GOT3 (cell line): ENCODE data around the gene NXPE4.
"Not testable (repeated sequence)": the region's sequence is repeated elsewhere in the genome, so short reads cannot be mapped to it uniquely, and the experiment has no call there.

Experiments used
- DNase-seq: peaks from one replicate; lab custom pipeline; 2025; ENCODE audit warnings: mixed read lengths; lab: John Stamatoyannopoulos, UW

Gene NXPE4

DNA sequence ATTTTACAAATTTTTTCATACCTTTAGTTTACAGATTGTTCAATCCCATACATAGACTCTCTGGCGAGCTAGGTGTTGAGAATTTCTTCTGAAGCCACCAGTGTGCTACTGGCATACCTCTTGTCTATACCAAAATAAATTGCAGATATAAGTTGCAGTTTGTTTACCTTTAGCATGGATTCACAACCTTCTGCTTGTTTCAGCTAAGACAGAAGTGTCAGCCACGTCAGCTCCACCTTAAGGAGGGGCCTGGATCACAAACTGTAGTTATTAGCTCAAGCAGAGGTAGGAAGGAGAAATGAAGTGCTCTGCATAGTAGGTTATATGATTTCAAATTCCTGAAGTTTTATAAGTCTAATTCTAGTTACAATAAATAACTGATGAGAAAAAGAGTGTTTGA lies at the start of gene NXPE4:
Gene NXPE4, minus strand, starts transcription at position 216 of the 400 bp plus-strand sequence. CDS start 1,027 bp downstream, outside the sequence.
- no peak for DNase-seq

- not testable (repeated sequence) for DNase-seq
Measured at GRCh38 chr11:114639440-114639839, 43.9 kb upstream of the NXPE4 start.

DNA sequence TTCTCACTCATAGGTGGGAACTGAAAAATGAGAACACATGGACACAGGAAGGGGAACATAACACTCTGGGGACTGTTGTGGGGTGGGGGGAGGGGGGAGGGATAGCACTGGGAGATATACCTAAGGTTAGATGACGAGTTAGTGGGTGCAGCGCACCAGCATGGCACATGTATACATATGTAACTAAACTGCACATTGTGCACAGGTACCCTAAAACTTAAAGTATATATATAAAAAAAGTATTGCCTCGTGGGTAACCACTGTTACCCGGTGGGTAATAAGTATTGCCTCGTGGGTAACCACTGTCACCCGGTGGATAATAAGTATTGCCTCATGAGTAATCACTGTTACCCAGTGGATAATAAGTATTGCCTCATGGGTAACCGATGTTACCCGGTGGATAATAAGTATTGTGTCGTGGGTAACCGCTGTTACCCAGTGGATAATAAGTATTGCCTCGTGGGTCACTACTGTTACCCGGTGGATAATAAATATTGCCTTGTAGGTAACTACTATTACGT lies 35.9 kb upstream of the NXPE4 start:
- not testable (repeated sequence) for DNase-seq

DNA sequence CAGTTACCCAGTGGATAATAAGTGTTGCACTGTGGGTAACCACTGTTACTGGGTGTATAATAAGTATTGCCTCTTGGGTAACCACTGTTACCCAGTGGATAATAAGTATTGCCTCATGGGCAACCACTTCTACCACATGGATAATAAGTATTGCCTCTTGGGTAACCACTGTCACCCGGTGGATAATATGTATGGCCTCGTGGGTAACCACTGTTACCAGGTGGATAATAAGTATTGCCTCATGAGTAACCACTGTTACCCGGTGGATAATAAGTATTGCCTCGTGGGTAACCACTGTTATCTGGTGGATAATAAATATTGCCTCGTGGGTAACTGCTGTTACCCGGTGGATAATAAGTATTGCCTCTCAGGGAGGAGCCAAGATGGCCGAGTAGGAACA lies 29.7 kb upstream of the NXPE4 start:
- DNase-seq: no peak

DNA sequence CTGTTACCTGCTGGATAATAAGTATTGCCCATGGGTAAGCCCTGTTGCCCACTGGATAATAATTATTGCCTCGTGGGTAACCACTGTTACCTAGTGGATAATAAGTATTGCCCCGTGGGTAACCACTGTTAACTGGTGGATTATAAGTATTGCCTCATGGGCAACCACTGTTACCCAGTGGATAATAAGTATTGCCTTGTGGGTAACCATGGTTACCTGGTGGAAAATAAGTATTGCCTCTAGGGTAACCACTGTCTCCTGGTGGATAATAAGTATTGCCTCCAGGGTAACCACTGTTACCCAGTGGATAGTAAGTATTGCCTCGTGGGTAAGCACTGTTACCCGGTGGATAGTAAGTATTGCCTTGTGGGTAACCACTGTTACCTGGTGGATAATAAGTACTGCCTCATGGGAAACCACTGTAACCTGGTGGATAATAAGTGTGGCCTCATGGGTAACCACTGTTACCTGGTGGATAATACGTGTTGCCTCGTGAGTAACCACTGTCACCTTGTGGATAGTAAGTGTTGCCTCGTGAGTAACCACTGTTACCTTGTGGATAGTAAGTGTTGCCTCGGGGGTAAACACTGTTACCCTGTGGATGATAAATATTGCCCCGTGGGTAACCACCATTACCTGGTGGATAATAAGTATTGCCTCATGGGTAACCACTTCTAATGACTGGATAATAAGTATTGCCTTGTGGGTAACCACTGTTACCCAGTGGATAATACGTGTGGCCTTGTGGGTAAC lies 29.0 kb upstream of the NXPE4 start:
- no peak for DNase-seq

GRCh38 chr11:114623720-114624119 lies 28.1 kb upstream of the NXPE4 start:
- no peak for DNase-seq

GRCh38 chr11:114622858-114623257 lies 27.3 kb upstream of the NXPE4 start:
- no peak for DNase-seq

DNA sequence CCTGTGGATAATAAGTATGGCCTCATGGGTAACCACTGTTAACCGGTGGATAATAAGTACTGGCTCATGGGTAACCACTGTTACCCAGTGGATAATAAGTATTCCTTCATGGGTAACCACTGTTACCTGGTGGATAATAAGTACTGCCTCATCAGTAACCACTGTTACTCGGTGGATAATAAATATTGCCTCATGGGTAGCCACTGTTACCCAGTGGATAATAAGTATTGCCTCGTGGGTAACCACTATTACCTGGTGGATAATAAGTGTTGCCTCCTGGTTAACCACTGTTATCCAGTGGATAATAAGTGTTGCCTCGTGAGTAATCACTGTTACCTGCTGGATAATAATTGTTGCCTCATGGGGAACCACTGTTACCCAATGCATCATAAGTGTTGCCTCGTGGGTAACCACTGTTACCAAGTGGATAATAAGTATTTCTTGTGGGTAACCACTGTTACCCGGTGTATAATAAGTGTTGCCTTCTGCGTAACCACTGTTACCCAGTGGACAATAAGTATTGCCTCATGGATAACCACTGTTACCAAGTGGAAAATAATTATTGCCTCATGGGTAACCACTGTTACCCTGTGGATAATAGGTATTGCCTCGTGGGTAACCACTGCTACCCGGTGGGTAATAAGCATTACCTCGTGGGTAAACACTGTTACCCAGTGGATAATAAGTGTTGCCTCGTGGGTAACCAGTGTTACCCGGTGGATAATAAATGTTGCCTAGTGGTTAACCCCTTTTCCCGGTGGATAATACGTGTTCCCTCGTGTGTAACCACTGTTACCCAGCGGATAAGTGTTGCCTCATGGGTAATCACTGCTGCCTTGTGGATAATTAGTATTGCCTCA lies 26.6 kb upstream of the NXPE4 start:
- no peak for DNase-seq

DNA sequence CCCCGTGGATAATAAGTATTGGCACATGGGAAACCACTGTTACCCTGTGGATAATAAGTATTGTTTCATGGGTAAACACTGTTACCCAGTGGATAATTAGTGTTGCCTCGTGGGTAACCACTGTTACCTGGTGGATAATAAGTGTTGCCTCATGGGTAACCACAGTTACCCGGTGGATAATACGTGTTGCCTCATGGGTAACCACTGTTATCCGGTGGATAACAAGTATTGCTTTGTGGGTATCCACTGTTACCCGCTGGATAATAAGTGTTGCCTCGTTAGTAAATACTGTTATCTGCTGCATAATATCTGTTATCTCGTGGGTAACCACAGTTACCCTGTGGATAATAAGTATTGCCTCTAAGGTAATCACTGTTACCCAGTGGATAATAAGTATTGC lies 25.5 kb upstream of the NXPE4 start:
- no peak for DNase-seq

DNA sequence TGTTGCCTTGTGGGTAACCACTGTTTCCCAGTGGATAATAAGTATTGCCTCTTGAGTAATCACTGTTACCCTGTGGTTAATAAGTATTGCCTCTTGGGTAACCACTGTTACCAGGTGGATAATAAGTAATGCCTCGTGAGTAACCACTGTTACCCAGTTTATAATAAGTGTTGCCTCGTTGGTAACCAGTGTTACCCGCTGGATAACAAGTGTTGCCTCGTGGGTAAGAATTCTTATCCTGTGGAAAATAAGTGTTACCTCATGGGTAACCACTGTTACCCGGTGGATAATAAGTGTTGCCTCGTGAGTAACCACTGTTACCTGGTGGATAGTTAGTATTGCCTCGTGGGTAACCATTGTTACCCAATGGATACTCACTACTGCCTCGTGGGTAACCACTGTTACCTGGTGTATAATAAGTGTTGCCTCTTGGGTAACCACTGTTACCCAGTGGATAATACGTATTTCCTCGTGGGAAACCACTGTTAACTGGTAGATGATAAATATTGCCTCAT lies 24.1 kb upstream of the NXPE4 start:
- DNase-seq: no peak

- DNase-seq: no peak
Measured at GRCh38 chr11:114618139-114618538, 22.6 kb upstream of the NXPE4 start.

DNA sequence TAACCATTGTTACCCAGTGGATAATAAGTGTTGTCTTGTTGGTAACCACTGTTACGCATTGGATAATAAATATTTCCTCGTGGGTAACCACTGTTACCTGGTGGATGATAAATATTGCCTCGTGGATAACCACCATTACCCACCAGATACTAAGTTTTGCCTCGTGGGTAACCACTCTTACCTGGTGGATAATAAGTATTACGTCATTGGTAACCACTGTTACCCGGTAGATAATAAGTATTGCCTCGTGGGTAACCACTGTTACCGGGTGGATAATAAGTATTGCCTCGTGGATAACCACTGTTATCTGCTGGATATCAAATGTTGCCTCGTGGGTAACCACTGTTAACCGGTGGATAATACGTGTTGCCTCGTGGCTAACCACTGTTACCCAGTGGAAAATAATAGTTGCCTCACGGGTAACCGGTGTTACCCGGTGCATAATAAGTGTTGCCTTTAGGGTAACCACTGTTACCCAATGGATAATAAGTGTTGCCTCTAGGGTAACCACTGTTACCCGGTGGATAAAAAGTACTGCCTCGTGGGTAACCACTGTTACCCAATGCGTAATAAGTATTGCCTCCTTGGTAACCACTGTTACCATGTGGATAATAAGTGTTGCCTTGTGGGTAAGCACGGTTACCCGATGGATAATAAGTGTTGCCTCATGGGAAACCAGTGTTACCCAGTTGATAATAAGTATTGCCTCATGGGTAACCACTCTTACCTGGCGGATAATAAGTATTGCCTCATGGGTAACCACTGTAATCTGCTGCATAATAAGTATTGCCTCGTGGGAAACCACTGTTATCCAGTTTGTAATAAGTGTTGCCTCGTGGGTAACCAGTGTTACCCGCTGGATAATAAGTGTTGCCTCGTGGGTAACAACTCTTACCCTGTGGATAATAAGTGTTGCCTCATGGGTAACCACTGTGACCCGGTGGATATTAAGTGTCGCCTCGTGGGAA lies 21.9 kb upstream of the NXPE4 start:
- no peak for DNase-seq

DNA sequence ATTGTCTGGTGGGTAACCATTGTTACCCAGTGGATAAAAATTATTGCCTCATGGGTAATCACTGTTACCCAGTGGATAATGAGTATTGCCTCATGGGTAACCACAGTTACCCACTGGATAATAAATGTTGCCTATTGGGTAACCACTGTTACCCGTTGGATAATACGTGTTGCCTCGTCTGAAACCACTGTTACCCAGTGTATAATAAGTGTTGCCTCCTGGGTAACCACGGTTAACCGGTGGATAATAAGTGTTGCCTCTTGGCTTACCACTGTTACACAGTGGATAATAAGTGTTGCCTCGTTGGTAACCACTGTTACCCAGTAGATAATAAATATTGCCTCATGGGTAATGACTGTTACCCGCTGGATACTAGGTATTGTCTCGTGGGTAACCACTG lies 20.9 kb upstream of the NXPE4 start:
- DNase-seq: no peak

- no peak for DNase-seq
Measured at GRCh38 chr11:114615448-114616361, 20.1 kb upstream of the NXPE4 start.

DNA sequence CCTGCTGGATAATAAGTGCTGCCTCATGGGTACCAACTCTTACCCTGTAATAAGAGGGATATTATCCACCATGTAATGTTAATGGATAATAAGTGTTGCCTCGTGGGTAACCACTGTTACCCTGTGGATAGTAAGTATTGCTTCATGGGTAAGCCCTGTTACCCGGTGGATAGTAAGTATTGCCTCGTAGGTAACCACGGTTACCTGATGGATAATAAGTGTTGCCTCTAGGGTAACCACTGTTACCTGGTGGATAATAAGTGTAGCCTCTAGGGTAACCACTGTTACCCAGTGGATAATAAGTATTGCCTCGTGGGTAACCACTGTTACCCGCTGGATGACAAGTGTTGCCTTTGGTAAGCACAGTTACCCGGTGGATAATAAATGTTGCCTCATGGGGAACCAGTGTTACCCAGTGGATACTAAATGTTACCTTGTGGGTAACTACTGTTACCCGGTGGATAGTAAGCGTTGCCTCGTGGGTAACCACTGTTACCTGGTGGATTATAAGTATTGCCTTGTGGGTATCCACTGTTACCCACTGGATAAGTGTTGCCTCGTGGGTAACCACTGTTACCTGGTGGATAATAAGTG lies 18.6 kb upstream of the NXPE4 start:
- no peak for DNase-seq

DNA sequence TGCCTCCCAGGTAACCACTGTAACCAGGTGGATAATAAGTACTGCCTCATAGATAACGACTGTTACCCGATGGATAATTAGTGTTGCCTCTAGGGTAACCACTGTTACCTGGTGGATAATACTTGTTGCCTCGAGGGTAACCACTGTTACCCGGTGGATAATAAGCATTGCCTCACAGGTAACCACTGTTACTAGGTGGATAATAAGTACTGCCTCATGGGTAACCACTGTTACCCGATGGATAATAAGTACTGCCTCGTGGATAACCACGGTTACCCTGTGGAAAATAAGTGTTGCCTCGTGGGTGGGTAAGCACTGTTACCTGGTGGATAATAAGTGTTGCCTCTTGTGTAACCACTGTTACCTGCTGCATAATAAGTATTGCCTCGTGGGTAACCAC lies 17.5 kb upstream of the NXPE4 start:
- not testable (repeated sequence) for DNase-seq

DNA sequence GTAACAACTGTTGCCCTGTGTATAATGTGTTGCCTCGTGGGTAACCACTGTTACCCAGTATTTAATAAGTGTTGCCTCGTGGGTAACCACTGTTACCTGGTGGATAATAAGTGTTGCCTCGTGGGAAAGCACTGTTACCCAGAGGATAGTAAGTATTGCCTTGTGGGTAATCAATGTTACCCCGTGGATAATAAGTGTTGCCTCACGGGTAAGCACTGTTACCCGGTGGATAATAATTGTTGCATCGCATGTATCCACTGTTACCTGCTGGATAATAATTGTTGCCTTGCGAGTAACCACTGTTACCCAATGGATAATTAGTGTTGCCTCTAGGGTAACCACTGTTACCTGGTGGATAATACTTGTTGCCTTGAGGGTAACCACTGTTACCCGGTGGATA lies 17.1 kb upstream of the NXPE4 start:
- no peak for DNase-seq

DNA sequence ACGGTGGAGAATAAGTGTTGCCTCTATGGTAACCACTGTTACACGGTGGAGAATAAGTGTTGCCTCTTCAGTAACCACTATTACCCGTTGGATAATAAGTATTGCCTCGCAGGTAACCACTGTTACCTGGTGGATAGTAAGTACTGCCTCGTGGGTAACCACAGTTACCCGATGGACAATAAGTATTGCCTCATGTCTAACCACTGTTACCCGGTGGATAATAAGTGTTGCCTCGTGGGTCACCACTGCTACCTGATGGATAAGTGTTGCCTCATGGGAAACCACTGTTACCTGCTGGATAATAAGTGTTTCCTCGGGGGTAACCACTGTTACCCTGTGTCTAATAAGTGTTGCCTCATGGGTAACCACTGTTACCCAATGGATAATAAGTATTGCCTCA lies 16.6 kb upstream of the NXPE4 start:
- not testable (repeated sequence) for DNase-seq

GRCh38 chr11:114610984-114611944 lies 15.7 kb upstream of the NXPE4 start:
- DNase-seq: no peak
